HG03095 (cell line): ENCODE results near the gene RUNX2.
A peak's percentile ranks its signal among the peaks of the same experiment; 100 is the strongest.

Experiments
- ATAC-seq: cut with Tn5 transposase; IDR thresholded peaks from one replicate; pipeline ENCODE4 v1.9.1; 2021; ENCODE audit warnings: moderate library complexity; ENCODE audit not compliant: unreplicated experiment

RUNX2 gene

GRCh38 chr6:45351076-45351475 lies 22.9 kb downstream of the RUNX2 start:
- ATAC-seq = no peak

GRCh38 chr6:45351667-45352066 lies 23.5 kb downstream of the RUNX2 start:
- ATAC-seq = no peak

- no peak for ATAC-seq
Measured at GRCh38 chr6:45353654-45354053, 25.5 kb downstream of the RUNX2 start.

GRCh38 chr6:45364466-45364865 lies 36.3 kb downstream of the RUNX2 start:
- no peak for ATAC-seq

- ATAC-seq = no peak
Measured at GRCh38 chr6:45365036-45365435, 36.9 kb downstream of the RUNX2 start.

GRCh38 chr6:45366534-45366933 lies 38.4 kb downstream of the RUNX2 start:
- ATAC-seq = no peak

GRCh38 chr6:45367999-45368398 lies 39.9 kb downstream of the RUNX2 start:
- no peak for ATAC-seq

GRCh38 chr6:45369870-45370269 lies 41.7 kb downstream of the RUNX2 start:
- no peak for ATAC-seq

GRCh38 chr6:45371924-45372573 lies 43.9 kb downstream of the RUNX2 start:
- ATAC-seq = no peak

GRCh38 chr6:45375449-45375848 lies 47.3 kb downstream of the RUNX2 start:
- ATAC-seq = no peak

GRCh38 chr6:45376310-45377042 lies 48.3 kb downstream of the RUNX2 start:
- ATAC-seq = no peak

- ATAC-seq = peak; percentile 5
Measured at GRCh38 chr6:45377043-45377553, 49.0 kb downstream of the RUNX2 start.

- ATAC-seq = peak; percentile 92
Measured at GRCh38 chr6:45377554-45378333, 49.6 kb downstream of the RUNX2 start, which contains the start of gene SUPT3H. Gene SUPT3H (minus strand): TSS chr6:45377934.

GRCh38 chr6:45378334-45378926 lies 50.3 kb downstream of the RUNX2 start:
- peak; percentile 30 for ATAC-seq

- no peak for ATAC-seq
Measured at GRCh38 chr6:45382391-45382790, 54.3 kb downstream of the RUNX2 start.

- ATAC-seq = no peak
Measured at GRCh38 chr6:45386501-45386900, 58.4 kb downstream of the RUNX2 start.

GRCh38 chr6:45387236-45387635 lies 59.1 kb downstream of the RUNX2 start:
- ATAC-seq = no peak

GRCh38 chr6:45388328-45388727 lies 60.2 kb downstream of the RUNX2 start:
- ATAC-seq = no peak

GRCh38 chr6:45394586-45395095 lies 66.5 kb downstream of the RUNX2 start:
- ATAC-seq = no peak

- ATAC-seq = no peak
Measured at GRCh38 chr6:45398075-45398813, 70.1 kb downstream of the RUNX2 start.
